WTC11 (cell line): Measurements from ENCODE around the gene KTI12. TPM values are rescaled to one million over a fixed set of nuclear protein-coding genes. Genes with fewer than 3 reads are reported as not detected.

ENCODE experiments used
- ATAC-seq: fragments of 200-7000 bp; cut with Tn5 transposase; 2 replicates; pipeline ENCODE4 v1.10.0; 2021; ENCODE audit warnings: mild to moderate bottlenecking, moderate library complexity
- Bru-seq: library from RNA; stranded (reverse); fragments of 400-500 nt; gene quantifications from one replicate; lab custom pipeline; 2021; lab: Mats Ljungman, UMichigan
- CTCF ChIA-PET: fragments of 300-600 bp; sonication (Branson Sonifier 250); formaldehyde crosslinking; loops from one replicate; lab custom pipeline; 2021; ENCODE audit warnings: antibody characterized with exemption; lab: Charles Lee
- POLR2A ChIA-PET: fragments of 350-600 bp; sonication (Branson Sonifier 250); formaldehyde crosslinking; loops from one replicate; lab custom pipeline; 2021; ENCODE audit warnings: antibody characterized with exemption; lab: Charles Lee
- DNase-seq: peaks from one replicate; pipeline ENCODE4 v3.0.0; 2021; ENCODE audit warnings: low spot score
- H3K27ac Mint-ChIP-seq: 2 replicates; pipeline ENCODE4 v1.8.0; 2021; ENCODE audit warnings: mixed read lengths
- H3K27me3 Mint-ChIP-seq: 2 replicates; pipeline ENCODE4 v1.8.0; 2021; ENCODE audit warnings: low read depth, mild to moderate bottlenecking, moderate library complexity, mixed read lengths
- H3K36me3 Mint-ChIP-seq: 2 replicates; pipeline ENCODE4 v1.8.0; 2021; ENCODE audit warnings: mixed read lengths
- H3K4me1 Mint-ChIP-seq: 2 replicates; pipeline ENCODE4 v1.8.0; 2022; ENCODE audit warnings: mixed read lengths
- H3K4me3 Mint-ChIP-seq: 2 replicates; pipeline ENCODE4 v1.8.0; 2021; ENCODE audit warnings: mild to moderate bottlenecking, moderate library complexity, mixed read lengths
- H3K9me3 Mint-ChIP-seq: 2 replicates; pipeline ENCODE4 v1.8.0; 2021; ENCODE audit warnings: mixed read lengths
- ETV6 ChIP-seq: sonication (generic); formaldehyde crosslinking; IDR thresholded peaks from 2 replicates; pipeline ENCODE4 v1.8.1; 2022; ENCODE audit warnings: mild to moderate bottlenecking, missing genetic modification reagents
- FOXP1 ChIP-seq: sonication (generic); formaldehyde crosslinking; IDR thresholded peaks from 2 replicates; pipeline ENCODE4 v1.8.0; 2022; ENCODE audit warnings: missing genetic modification reagents, mild to moderate bottlenecking, moderate library complexity, borderline replicate concordance
- GABPB1 ChIP-seq: sonication (generic); formaldehyde crosslinking; IDR thresholded peaks from 2 replicates; pipeline ENCODE4 v1.8.1; 2023; ENCODE audit warnings: mild to moderate bottlenecking, missing genetic modification reagents
- NR2C2 ChIP-seq: sonication (generic); formaldehyde crosslinking; IDR thresholded peaks from 2 replicates; pipeline ENCODE4 v1.8.0; 2022; ENCODE audit warnings: mild to moderate bottlenecking, missing genetic modification reagents
- PRRX2 ChIP-seq: fragments of 250-450 bp; sonication (Bioruptor Pico); IDR thresholded peaks from 2 replicates; pipeline ENCODE4 v1.8.0; 2021; ENCODE audit warnings: mild to moderate bottlenecking
- SMAD4 ChIP-seq: sonication (generic); formaldehyde crosslinking; IDR thresholded peaks from 2 replicates; pipeline ENCODE4 v1.8.0; 2022; ENCODE audit warnings: mild to moderate bottlenecking, missing genetic modification reagents
- SOX15 ChIP-seq: fragments of 250-450 bp; sonication (Bioruptor Pico); IDR thresholded peaks from 2 replicates; pipeline ENCODE4 v1.9.0; 2021; ENCODE audit warnings: mild to moderate bottlenecking
- TCF7 ChIP-seq: sonication (generic); formaldehyde crosslinking; IDR thresholded peaks from 2 replicates; pipeline ENCODE4 v1.8.0; 2022; ENCODE audit warnings: mild to moderate bottlenecking, low read depth, missing genetic modification reagents, moderate library complexity
- TP53 ChIP-seq: sonication (generic); formaldehyde crosslinking; IDR thresholded peaks from 2 replicates; pipeline ENCODE4 v1.8.1; 2023; ENCODE audit warnings: mild to moderate bottlenecking, missing genetic modification reagents
- ZNF416 ChIP-seq: fragments of 250-450 bp; sonication (Bioruptor Pico); IDR thresholded peaks from 2 replicates; pipeline ENCODE4 v1.9.0; 2021; ENCODE audit warnings: mild to moderate bottlenecking, inconsistent platforms
- ZNF423 ChIP-seq: fragments of 250-450 bp; sonication (Bioruptor Pico); IDR thresholded peaks from 2 replicates; pipeline ENCODE4 v2.1.2; 2022; ENCODE audit warnings: mild to moderate bottlenecking, moderate library complexity
- long read RNA-seq, 3 experiments: library from RNA in 1 of 3; library from capped mRNA in 1 of 3; library from polyadenylated mRNA in 1 of 3; unstranded in 2 of 3; stranded (forward) in 1 of 3; transcript quantifications; one replicate each; pipeline ENCODE4 v2.0.0, GENCODE V29; 2021
- total RNA-seq: library from RNA; stranded (reverse); gene quantifications from 3 replicates; pipeline ENCODE4 v1.2.3, GENCODE V29; 2021
- TF ChIP-seq, protein P1 (sequence below): sonication (generic); formaldehyde crosslinking; IDR thresholded peaks from 2 replicates; pipeline ENCODE4 v1.8.0; 2022; ENCODE audit warnings: missing genetic modification reagents
- TF ChIP-seq, protein P2 (sequence below): fragments of 250-450 bp; sonication (Bioruptor Pico); conservative IDR thresholded peaks from 2 replicates; pipeline ENCODE4 v1.9.0; 2021; ENCODE audit warnings: mild to moderate bottlenecking
- TF ChIP-seq, protein P3 (sequence below): fragments of 250-450 bp; sonication (Bioruptor Pico); IDR thresholded peaks from 2 replicates; pipeline ENCODE4 v1.9.0; 2021; ENCODE audit warnings: mild to moderate bottlenecking
- TF ChIP-seq, protein P4 (sequence below): sonication (generic); formaldehyde crosslinking; IDR thresholded peaks from 2 replicates; pipeline ENCODE4 v1.8.0; 2023; ENCODE audit warnings: mild to moderate bottlenecking, missing genetic modification reagents
- TF ChIP-seq, protein P5 (sequence below): sonication (generic); formaldehyde crosslinking; IDR thresholded peaks from 2 replicates; pipeline ENCODE4 v1.8.1; 2022; ENCODE audit warnings: missing genetic modification reagents, borderline replicate concordance
- TF ChIP-seq, protein P6 (sequence below): sonication (generic); formaldehyde crosslinking; IDR thresholded peaks from 2 replicates; pipeline ENCODE4 v1.8.0; 2022; ENCODE audit warnings: mild to moderate bottlenecking, missing genetic modification reagents
- TF ChIP-seq, protein P7 (sequence below): sonication (generic); formaldehyde crosslinking; IDR thresholded peaks from 2 replicates; pipeline ENCODE4 v1.8.1; 2023; ENCODE audit warnings: mild to moderate bottlenecking, missing genetic modification reagents, moderate library complexity

The KTI12 gene, protein sequence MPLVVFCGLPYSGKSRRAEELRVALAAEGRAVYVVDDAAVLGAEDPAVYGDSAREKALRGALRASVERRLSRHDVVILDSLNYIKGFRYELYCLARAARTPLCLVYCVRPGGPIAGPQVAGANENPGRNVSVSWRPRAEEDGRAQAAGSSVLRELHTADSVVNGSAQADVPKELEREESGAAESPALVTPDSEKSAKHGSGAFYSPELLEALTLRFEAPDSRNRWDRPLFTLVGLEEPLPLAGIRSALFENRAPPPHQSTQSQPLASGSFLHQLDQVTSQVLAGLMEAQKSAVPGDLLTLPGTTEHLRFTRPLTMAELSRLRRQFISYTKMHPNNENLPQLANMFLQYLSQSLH
- total RNA-seq (9.4 to 10.1 TPM (median 9.9 TPM) in 3 replicates), Bru-seq, nascent RNA (percentile 93 among the genes with signal in this experiment)
- long read RNA-seq, experiment 1, transcript KTI12-201 (1 exons, 1,714 nt): major isoform, 52 of 52 reads
- long read RNA-seq, experiment 1, partial matches to known transcripts: 0 of 52 reads
- long read RNA-seq, experiment 1, other reads (novel, unspliced or antisense): 0 of 52 reads
- long read RNA-seq, experiment 2, transcript KTI12-201 (1 exons, 1,714 nt): major isoform, 17 of 17 reads
- long read RNA-seq, experiment 2, partial matches to known transcripts: 0 of 17 reads
- long read RNA-seq, experiment 2, other reads (novel, unspliced or antisense): 0 of 17 reads
- long read RNA-seq, experiment 3, transcript KTI12-201 (1 exons, 1,714 nt): major isoform, 34 of 34 reads
- long read RNA-seq, experiment 3, partial matches to known transcripts: 0 of 34 reads
- long read RNA-seq, experiment 3, other reads (novel, unspliced or antisense): 0 of 34 reads

DNA sequence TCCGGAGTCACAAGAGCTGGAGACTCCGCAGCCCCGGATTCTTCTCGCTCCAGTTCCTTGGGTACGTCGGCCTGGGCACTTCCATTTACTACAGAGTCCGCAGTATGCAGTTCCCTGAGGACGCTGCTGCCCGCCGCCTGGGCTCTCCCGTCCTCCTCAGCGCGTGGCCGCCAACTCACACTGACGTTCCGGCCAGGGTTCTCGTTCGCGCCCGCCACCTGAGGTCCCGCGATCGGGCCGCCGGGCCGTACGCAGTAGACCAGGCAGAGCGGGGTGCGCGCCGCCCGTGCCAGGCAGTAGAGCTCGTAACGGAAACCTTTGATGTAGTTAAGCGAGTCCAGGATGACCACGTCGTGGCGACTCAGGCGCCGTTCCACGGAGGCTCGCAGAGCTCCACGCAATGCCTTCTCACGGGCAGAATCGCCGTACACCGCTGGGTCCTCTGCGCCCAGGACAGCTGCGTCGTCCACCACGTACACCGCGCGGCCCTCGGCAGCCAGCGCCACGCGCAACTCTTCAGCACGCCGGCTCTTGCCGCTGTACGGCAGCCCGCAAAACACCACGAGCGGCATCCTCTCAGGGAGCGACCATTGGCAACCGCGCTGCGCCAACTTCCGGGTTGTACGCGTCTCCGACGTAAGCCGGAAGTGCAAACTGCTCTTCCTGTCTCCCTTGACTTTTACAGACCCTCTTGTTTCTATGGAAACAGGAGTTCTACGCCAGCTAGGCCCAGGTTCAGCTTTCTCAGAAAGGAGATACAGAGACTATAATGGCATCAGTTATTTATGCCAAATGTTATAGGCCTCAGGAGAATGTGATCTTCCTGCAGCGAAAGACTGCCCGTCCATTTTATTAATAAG, at the start of gene KTI12:
Gene KTI12, minus strand, starts transcription at position 621 of the 860 bp plus-strand sequence. Its CDS starts 49 bp downstream, at position 572.
- ChIA-PET CTCF (interaction anchor here (1.3 kb wide), 1 partner anchor 315 kb away, joined by 5 read pairs; no protein-coding TSS in a partner anchor), POLR2A (interaction anchor here (0.6 to 1.7 kb wide), 2 partner anchors 22 to 293 kb away, joined by 3 to 11 read pairs; partner anchors contain the start of gene TXNDC12)
- Mint-ChIP-seq H3K27me3 (no peaks in the 10 kb centered on the region), H3K27ac (peak within 1 kb of the TSS; percentile 74), H3K9me3 (no peaks in the 10 kb centered on the region), H3K4me1 (peaks cover 20% of the 10 kb centered on the region), H3K36me3 (peaks cover 9% of the 10 kb centered on the region), H3K4me3 (peak within 1 kb of the TSS; percentile 93)
- DNase-seq (peak; percentile 76), ATAC-seq (peak; percentile 87)
- 0 out of 2 replicates have a peak, but pooled peaks have one; percentile 12 for TF ChIP-seq NR2C2 (CRISPR knock-in tag)
- TF ChIP-seq, protein P1, sequence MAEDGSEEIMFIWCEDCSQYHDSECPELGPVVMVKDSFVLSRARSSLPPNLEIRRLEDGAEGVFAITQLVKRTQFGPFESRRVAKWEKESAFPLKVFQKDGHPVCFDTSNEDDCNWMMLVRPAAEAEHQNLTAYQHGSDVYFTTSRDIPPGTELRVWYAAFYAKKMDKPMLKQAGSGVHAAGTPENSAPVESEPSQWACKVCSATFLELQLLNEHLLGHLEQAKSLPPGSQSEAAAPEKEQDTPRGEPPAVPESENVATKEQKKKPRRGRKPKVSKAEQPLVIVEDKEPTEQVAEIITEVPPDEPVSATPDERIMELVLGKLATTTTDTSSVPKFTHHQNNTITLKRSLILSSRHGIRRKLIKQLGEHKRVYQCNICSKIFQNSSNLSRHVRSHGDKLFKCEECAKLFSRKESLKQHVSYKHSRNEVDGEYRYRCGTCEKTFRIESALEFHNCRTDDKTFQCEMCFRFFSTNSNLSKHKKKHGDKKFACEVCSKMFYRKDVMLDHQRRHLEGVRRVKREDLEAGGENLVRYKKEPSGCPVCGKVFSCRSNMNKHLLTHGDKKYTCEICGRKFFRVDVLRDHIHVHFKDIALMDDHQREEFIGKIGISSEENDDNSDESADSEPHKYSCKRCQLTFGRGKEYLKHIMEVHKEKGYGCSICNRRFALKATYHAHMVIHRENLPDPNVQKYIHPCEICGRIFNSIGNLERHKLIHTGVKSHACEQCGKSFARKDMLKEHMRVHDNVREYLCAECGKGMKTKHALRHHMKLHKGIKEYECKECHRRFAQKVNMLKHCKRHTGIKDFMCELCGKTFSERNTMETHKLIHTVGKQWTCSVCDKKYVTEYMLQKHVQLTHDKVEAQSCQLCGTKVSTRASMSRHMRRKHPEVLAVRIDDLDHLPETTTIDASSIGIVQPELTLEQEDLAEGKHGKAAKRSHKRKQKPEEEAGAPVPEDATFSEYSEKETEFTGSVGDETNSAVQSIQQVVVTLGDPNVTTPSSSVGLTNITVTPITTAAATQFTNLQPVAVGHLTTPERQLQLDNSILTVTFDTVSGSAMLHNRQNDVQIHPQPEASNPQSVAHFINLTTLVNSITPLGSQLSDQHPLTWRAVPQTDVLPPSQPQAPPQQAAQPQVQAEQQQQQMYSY (CRISPR knock-in tag): no peak
- TF ChIP-seq ETV6 (CRISPR knock-in tag): 0 out of 2 replicates have a peak, but pooled peaks have one; percentile 91
- TF ChIP-seq GABPB1 (CRISPR knock-in tag): peak; percentile 66; the same call in 1 of the 2 replicates
- TF ChIP-seq, protein P2, sequence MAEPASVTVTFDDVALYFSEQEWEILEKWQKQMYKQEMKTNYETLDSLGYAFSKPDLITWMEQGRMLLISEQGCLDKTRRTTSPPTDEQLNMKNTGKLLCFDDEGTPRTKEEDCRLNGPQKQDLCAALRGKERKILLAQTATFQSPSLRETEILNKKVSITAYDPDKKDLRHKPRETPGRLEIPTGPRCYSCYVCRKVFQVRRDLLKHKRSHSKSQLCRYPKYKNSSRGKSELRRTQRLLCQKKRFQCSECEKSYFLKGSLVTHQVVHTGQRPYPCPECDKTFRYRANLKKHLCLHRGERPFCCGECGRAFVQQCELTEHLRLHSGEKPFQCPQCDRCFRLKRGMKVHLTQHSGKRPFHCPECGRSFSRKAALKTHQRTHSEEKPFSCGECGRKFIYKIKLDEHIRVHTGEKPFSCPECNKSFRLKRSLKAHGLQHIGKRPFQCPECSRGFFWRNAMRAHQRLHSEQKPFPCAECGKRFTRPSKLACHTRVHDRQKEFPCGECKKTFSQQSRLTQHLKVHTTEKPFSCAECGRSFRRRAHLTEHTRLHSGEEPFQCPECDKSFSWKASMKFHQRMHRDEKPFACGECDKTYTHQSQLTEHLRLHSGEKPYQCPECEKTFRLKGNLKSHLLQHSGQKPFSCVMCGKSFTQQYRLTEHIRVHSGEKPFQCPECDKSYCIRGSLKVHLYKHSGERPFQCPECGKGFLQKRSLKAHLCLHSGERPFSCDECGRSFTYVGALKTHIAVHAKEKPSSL: no peak
- TF ChIP-seq, protein P3, sequence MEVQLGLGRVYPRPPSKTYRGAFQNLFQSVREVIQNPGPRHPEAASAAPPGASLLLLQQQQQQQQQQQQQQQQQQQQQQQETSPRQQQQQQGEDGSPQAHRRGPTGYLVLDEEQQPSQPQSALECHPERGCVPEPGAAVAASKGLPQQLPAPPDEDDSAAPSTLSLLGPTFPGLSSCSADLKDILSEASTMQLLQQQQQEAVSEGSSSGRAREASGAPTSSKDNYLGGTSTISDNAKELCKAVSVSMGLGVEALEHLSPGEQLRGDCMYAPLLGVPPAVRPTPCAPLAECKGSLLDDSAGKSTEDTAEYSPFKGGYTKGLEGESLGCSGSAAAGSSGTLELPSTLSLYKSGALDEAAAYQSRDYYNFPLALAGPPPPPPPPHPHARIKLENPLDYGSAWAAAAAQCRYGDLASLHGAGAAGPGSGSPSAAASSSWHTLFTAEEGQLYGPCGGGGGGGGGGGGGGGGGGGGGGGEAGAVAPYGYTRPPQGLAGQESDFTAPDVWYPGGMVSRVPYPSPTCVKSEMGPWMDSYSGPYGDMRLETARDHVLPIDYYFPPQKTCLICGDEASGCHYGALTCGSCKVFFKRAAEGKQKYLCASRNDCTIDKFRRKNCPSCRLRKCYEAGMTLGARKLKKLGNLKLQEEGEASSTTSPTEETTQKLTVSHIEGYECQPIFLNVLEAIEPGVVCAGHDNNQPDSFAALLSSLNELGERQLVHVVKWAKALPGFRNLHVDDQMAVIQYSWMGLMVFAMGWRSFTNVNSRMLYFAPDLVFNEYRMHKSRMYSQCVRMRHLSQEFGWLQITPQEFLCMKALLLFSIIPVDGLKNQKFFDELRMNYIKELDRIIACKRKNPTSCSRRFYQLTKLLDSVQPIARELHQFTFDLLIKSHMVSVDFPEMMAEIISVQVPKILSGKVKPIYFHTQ: peak; percentile 64; the same call in 1 of the 2 replicates
- TF ChIP-seq, protein P4, sequence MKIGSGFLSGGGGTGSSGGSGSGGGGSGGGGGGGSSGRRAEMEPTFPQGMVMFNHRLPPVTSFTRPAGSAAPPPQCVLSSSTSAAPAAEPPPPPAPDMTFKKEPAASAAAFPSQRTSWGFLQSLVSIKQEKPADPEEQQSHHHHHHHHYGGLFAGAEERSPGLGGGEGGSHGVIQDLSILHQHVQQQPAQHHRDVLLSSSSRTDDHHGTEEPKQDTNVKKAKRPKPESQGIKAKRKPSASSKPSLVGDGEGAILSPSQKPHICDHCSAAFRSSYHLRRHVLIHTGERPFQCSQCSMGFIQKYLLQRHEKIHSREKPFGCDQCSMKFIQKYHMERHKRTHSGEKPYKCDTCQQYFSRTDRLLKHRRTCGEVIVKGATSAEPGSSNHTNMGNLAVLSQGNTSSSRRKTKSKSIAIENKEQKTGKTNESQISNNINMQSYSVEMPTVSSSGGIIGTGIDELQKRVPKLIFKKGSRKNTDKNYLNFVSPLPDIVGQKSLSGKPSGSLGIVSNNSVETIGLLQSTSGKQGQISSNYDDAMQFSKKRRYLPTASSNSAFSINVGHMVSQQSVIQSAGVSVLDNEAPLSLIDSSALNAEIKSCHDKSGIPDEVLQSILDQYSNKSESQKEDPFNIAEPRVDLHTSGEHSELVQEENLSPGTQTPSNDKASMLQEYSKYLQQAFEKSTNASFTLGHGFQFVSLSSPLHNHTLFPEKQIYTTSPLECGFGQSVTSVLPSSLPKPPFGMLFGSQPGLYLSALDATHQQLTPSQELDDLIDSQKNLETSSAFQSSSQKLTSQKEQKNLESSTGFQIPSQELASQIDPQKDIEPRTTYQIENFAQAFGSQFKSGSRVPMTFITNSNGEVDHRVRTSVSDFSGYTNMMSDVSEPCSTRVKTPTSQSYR (CRISPR knock-in tag): peak; percentile 47; the same call in 1 of the 2 replicates
- TF ChIP-seq FOXP1: peak; percentile 94
- TF ChIP-seq ZNF416: peak; percentile 87
- TF ChIP-seq SMAD4 (CRISPR knock-in tag): no peak
- TF ChIP-seq TP53: no peak; the same call in 1 of the 2 replicates
- TF ChIP-seq, protein P5, sequence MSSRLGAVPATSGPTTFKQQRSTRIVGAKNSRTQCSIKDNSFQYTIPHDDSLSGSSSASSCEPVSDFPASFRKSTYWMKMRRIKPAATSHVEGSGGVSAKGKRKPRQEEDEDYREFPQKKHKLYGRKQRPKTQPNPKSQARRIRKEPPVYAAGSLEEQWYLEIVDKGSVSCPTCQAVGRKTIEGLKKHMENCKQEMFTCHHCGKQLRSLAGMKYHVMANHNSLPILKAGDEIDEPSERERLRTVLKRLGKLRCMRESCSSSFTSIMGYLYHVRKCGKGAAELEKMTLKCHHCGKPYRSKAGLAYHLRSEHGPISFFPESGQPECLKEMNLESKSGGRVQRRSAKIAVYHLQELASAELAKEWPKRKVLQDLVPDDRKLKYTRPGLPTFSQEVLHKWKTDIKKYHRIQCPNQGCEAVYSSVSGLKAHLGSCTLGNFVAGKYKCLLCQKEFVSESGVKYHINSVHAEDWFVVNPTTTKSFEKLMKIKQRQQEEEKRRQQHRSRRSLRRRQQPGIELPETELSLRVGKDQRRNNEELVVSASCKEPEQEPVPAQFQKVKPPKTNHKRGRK (CRISPR knock-in tag): no peak
- TF ChIP-seq, protein P6, sequence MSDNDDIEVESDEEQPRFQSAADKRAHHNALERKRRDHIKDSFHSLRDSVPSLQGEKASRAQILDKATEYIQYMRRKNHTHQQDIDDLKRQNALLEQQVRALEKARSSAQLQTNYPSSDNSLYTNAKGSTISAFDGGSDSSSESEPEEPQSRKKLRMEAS (CRISPR knock-in tag): peak; percentile 88
- no peak for TF ChIP-seq SOX15 (CRISPR knock-in tag)
- no peak for TF ChIP-seq ZNF423 (CRISPR knock-in tag)
- TF ChIP-seq TCF7 (CRISPR knock-in tag): no peak
- TF ChIP-seq, protein P7, sequence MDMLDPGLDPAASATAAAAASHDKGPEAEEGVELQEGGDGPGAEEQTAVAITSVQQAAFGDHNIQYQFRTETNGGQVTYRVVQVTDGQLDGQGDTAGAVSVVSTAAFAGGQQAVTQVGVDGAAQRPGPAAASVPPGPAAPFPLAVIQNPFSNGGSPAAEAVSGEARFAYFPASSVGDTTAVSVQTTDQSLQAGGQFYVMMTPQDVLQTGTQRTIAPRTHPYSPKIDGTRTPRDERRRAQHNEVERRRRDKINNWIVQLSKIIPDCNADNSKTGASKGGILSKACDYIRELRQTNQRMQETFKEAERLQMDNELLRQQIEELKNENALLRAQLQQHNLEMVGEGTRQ: no peak; the same call in 1 of the 2 replicates
- peak; percentile 49; the same call in 1 of the 2 replicates for TF ChIP-seq PRRX2 (CRISPR knock-in tag)
